ENCODE results near the gene CD160. TPM values are rescaled to one million over a fixed set of nuclear protein-coding genes. Genes with fewer than 3 reads are reported as not detected.
A peak's percentile ranks its signal among the peaks of the same experiment; 100 is the strongest.

CD160 gene
- total and polyA plus RNA-seq, 2 of the 13 experiments (the other 11 are each of a cell fraction or from before 2014, with no cell fraction given): 0.09 TPM; not detected in 1

- Histone ChIP-seq H3K27ac (ENCODE audit: extremely low read length, insufficient read depth, low read length) (no peak overlapping the region), H3K4me1 (ENCODE audit: insufficient read depth, low read length) (peaks cover 33% of the 10 kb centered on the region), H2AFZ (ENCODE audit: low read length) (no peak overlapping the region), H3K4me3 (replicated peaks in 1 of 3; ENCODE audit: insufficient read depth in 1 of 3, low read depth in 2 of 3, low read length in 3 of 3) (no peak overlapping the region), H3K36me3 (replicated peaks in 1 of 2; ENCODE audit: control insufficient read depth in 1 of 2, insufficient read depth in 2 of 2, low read length in 2 of 2) (peaks cover 5 to 24% of the 10 kb centered on the region in 2 experiments; a peak in 4 of 5 replicates), H3K9me3 (ENCODE audit: low read length) (no peaks in the 10 kb centered on the region), H3K27me3 (ENCODE audit: control insufficient read depth in 1 of 2, insufficient read depth in 2 of 2, low read length in 2 of 2) (no peaks in the 10 kb centered on the region), H4K20me1 (ENCODE audit: insufficient read depth, low read length) (no peaks in the 10 kb centered on the region), H3K79me2 (ENCODE audit: insufficient read depth, low read length) (peaks cover 2% of the 10 kb centered on the region), H3K4me2 (ENCODE audit: low read depth, low read length) (no peak overlapping the region), H3K9ac (ENCODE audit: insufficient read depth, low read depth, low read length) (no peak overlapping the region)
- WGBS (ENCODE audit: low lambda C conversion rate): 94% methylated on average over 4 of the region's 6 CpGs
- CTCF ChIA-PET (ENCODE audit: low intra/inter-chr PET ratio, low total read pairs): no interaction called here
- no TSS peak for BruUV-seq (replicated peaks)
- ATAC-seq (no peak), DNase-seq (ENCODE audit: low spot score) (no peak), FAIRE-seq (no peak)
- in situ Hi-C loops (cut with HindIII; ENCODE audit: extremely low pct_ligation_motif_present, low pct_unique_long_range_greater_than_20kb) (no loop called here), intact Hi-C loops (cut with micrococcal nuclease; ENCODE audit: unreplicated experiment) (no loop called here)
- no peak for TF ChIP-seq POLR2AphosphoS5 (IDR thresholded peaks at IDR 0.05; ENCODE audit: low read depth, low read length)
- TF ChIP-seq FOXP1 (IDR thresholded peaks at IDR 0.05): no peak
- TF ChIP-seq FOXP1 (CRISPR knock-in tag; IDR thresholded peaks at IDR 0.05): no peak
- TF ChIP-seq ZNF770 (CRISPR knock-in tag; IDR thresholded peaks at IDR 0.05): peak; percentile 71; the same call in 1 of the 2 replicates
- no peak for TF ChIP-seq SNRNP70 (IDR thresholded peaks at IDR 0.05; ENCODE audit: low read depth, low read length)
- no peak for TF ChIP-seq HNF4G (IDR thresholded peaks at IDR 0.05; ENCODE audit: borderline replicate concordance, low read depth, low read length)
- no peak for TF ChIP-seq HNF4G (CRISPR knock-in tag; IDR thresholded peaks at IDR 0.05; ENCODE audit: borderline replicate concordance, low read depth)
- TF ChIP-seq SMC3 (IDR thresholded peaks at IDR 0.05; ENCODE audit: low read length): no peak
- no peak for TF ChIP-seq ZC3H13 (CRISPR knock-in tag; IDR thresholded peaks at IDR 0.05)
- no peak for TF ChIP-seq ATRX (CRISPR knock-in tag; IDR thresholded peaks at IDR 0.05; ENCODE audit: borderline replicate concordance)
- TF ChIP-seq ZNF318 (CRISPR knock-in tag; IDR thresholded peaks at IDR 0.05): no peak
- POLR2A ChIA-PET: interaction anchor here (5.3 kb wide), 1 partner anchor 19 kb away, joined by 45 read pairs; the partner anchor contains the start of gene PDZK1
Observed at GRCh38 chr1:145688924-145689323, 30.4 kb upstream of the CD160 start.
